HS-5 (cell line): ENCODE results near the gene FAM20B.
A peak's percentile ranks its signal among the peaks of the same experiment; 100 is the strongest.

Experiments
- DNase-seq: peaks from one replicate; pipeline ENCODE4 v3.0.0-alpha.2; 2012; ENCODE audit warnings: low read depth

Gene FAM20B

GRCh38 chr1:179048339-179049124 is 22.8 kb downstream of the FAM20B start:
- no peak for DNase-seq

GRCh38 chr1:179052776-179053175 is 27.1 kb downstream of the FAM20B start:
- no peak for DNase-seq

GRCh38 chr1:179053486-179053885 is 27.8 kb downstream of the FAM20B start:
- DNase-seq, result no peak

DNA sequence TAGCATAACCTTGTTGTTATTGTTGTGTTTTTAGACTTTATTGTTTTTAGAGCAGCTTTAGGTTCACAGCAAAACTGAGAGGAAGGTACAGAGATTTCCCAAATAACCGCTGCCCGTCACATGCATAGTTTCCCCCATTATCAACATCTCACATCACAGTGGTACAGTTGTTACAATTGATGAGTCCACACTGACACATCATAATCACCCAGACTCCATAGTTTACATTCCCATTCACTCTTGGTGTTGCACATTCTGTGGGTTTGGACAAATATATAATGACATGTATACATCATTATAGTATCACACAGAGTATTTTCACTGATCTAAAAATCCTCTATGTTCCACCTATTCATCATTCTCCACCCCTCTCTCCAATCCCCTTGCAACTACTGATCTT is 30.2 kb downstream of the FAM20B start:
- no peak for DNase-seq

DNA sequence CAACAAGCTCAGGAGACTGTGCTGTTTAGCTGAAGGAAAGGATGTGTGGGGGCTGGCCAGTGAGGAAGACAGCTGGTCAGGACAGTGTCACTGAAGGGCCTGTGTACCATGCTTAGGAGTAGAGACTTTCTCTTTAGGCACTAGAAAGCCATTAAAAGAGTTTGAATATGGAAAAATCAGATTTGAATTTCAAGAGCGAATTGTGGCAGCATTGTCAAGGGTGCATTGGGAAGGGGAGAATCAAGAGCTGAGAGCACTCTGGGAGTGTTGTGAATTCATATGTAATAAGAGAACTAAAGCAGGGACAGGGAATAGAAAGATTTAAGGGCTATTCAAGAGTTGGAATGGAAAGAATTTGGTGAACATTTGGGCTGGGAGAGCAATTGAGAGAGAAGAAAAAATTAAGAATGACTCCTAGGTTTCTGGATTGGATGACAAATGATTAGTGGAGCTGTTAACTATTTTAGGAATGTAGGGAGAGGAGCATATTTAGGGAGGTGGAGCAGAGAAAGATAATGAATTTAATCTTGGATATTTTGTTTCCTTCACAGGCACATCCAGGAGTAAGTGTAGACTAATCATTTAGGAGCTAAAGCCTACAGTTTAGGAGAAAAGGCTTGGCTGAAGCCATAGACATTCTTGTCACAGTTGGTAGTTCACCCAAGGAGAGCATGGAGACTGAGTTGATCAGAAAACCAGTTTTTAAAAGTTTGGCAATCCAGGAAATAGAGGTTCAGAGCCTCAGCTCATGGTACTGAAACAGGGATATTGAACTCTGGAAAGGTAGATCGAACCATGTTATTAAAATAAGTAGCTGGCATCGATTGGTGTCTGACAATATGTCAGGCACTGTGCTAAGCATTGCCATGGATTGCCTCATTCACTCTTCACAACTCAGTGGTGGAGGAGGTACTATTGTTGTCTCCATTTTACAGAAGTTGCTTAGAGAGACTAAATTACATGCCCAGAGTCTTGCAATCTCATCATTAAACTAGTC is 33.1 kb downstream of the FAM20B start:
- peak; percentile 63 for DNase-seq

- no peak for DNase-seq
These were observed 35.9 kb downstream of the FAM20B start for GRCh38 chr1:179061360-179062282.

DNA sequence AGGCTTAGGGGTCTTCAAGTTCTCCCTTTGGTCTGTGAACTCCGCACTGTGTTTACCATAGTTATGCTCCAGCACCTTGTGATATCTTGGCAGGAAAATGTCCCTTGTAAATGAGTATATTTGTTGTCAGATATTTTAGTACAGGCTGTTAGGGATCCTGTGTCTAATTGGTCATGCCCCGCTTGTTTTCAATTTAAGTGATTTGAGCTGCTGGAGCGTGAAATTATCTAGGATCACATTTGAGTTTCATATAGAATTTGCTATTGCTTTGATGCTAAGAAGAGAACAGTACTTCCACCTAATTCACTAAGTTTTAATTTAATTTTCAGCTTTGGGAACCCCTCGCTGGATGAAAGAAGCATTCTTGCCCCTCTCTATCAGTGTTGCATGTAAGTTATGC is 40.8 kb downstream of the FAM20B start:
- DNase-seq, result no peak

- DNase-seq, result no peak
These were observed 51.7 kb downstream of the FAM20B start for GRCh38 chr1:179077396-179077795.

- no peak for DNase-seq
These were observed 53.5 kb downstream of the FAM20B start for GRCh38 chr1:179079113-179079761.

DNA sequence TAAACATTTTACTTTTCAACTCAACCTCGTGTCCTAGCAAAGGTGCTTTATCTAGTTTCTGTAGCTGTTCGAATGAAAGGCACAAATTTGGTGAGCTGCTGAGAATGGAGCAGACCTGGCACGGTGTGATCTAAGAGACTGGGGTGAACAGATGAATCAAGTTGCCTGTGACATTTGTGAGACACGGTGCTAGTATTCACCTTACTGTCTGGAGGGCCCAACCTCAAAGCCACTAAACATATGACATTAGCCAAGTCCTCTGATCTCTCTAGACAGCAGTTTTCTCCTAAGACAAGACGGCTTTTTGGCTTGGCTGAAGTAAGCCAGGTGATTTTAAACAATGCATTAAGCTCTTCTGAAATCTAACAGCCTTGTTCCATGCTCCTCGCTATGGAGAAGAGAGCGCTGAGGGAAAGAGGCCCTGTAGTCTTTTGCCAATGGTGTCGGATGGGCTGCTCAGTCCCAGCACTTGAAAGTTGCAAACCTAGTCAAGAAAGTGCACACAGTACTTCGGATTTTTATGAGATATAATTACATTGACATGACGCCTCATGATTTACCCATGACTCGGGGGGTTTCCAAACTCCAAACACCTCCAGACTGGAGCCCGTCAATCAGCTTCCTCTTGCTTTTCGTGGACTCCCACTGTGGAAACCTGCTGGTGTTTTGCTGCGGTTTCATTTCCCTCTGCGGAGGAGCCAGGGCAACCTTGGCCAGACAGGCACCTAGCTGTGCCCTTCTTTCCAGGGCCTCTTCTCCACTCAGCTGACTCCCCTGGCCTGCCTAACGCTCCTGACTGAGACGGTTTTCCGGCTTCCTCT is 55.4 kb downstream of the FAM20B start:
- no peak for DNase-seq

- DNase-seq, result peak; percentile 64
These were observed 56.1 kb downstream of the FAM20B start, which contains the start of gene TOR3A for GRCh38 chr1:179081687-179082332. Gene TOR3A, plus strand, starts transcription at chr1:179082070. Its CDS starts 59 bp downstream, at chr1:179082129.

GRCh38 chr1:179082333-179082998 is 56.8 kb downstream of the FAM20B start:
- DNase-seq, result no peak

- DNase-seq, result no peak
These were observed 57.3 kb downstream of the FAM20B start for GRCh38 chr1:179082999-179083335.

- no peak for DNase-seq
These were observed 57.8 kb downstream of the FAM20B start for GRCh38 chr1:179083533-179083932.

DNA sequence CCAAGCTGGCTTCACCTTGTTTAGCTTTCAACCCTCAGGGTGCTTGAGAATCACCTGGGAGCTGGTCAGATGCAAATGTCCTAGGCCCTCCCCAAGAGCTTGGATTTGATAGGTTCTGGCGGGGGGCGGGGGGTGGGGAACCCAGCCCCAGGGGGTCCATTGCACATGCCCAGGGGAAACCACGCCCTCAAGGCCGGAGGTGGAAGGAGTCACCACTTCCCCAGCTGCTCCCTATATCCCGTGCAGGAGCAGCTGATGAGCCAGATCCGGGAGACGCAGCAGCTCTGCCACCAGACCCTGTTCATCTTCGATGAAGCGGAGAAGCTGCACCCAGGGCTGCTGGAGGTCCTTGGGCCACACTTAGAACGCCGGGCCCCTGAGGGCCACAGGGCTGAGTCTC is 62.0 kb downstream of the FAM20B start:
- DNase-seq, result no peak

- no peak for DNase-seq
These were observed 64.3 kb downstream of the FAM20B start for GRCh38 chr1:179089827-179090482.

DNA sequence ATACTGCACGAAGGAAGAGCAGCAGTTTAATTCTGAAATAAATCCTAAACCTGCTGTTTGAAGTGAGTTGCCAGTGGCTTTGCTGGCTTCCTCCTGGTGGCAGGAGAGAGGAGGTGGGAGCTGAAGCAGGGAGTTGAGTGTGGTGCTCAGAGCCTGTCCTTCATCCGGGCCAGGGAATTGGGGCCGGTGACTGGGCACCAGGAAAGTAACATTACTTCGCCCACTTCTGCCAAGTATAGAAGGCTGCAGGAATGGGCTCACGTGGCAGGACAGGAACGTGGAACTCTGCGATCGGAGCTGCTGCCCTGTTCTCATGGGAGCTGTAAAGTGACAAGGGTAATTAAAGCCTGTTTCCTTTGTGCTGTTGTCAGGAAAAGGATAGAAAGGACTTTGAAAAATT is 64.8 kb downstream of the FAM20B start:
- no peak for DNase-seq

DNA sequence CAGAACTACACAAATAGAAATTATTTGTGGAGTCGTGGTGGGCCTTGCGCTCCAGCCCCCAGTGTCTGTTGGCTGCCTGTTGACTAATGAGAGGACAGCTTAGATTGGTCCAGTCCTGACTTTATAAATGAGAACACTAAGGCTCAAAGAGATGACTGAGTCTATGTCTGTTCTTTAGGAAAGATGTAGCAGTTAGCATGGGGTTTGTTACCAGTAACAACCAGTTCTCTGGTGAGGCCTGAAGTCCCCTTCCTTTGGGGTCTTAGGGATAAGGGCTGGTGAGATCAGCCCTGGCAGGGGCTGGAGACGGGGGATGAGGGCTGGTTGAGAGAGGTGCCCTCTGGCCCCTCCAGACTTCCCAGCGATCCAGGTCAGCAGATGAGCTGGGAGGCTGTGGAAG is 65.2 kb downstream of the FAM20B start:
- DNase-seq, result no peak

- DNase-seq, result no peak
These were observed 66.0 kb downstream of the FAM20B start for GRCh38 chr1:179091691-179092165.
